Fibroblast of lung (primary cell): Measurements from ENCODE around the gene MAML2. TPM values are rescaled to one million over a fixed set of nuclear protein-coding genes. Genes with fewer than 3 reads are reported as not detected.

Experiments used
- DNase-seq, 2 donors: peaks; one replicate each; pipeline versions ENCODE4 v3.0.0 to v3.0.0-alpha.2; 2010; ENCODE audit warnings: low read depth in 2 of 2
- H2AFZ ChIP-seq: 2 replicates; pipeline ENCODE4 v1.5.1; 2012; ENCODE audit warnings: low read length, control low read depth, inconsistent platforms
- H3K27ac ChIP-seq: 2 replicates; pipeline ENCODE4 v1.5.1; 2011; ENCODE audit warnings: low read length, control low read depth; ENCODE audit not compliant: insufficient read depth
- H3K27me3 ChIP-seq: 2 replicates; pipeline ENCODE4 v1.5.1; 2011; ENCODE audit warnings: mild to moderate bottlenecking, low read length; ENCODE audit not compliant: control insufficient read depth, insufficient read depth
- H3K36me3 ChIP-seq: 2 replicates; pipeline ENCODE4 v1.5.1; 2011; ENCODE audit warnings: low read length; ENCODE audit not compliant: control insufficient read depth, insufficient read depth
- H3K4me1 ChIP-seq: 2 replicates; pipeline ENCODE4 v1.5.1; 2011; ENCODE audit warnings: low read length; ENCODE audit not compliant: control insufficient read depth, insufficient read depth; ENCODE audit errors: extremely low read depth
- H3K4me2 ChIP-seq: 2 replicates; pipeline ENCODE4 v1.5.1; 2011; ENCODE audit warnings: low read length, control low read depth; ENCODE audit not compliant: insufficient read depth; ENCODE audit errors: extremely low read depth
- H3K4me3 ChIP-seq, 4 experiments: fragments of 200-600 bp in 1 of 4; sonication (generic) in 1 of 4; replicated peaks in 1 of 4; 2 replicates each; pipeline ENCODE4 v1.5.1; 2011 to 2016; ENCODE audit warnings: low read length in 4 of 4, low read depth in 3 of 4, mild to moderate bottlenecking in 3 of 4, control low read depth in 2 of 4, inconsistent platforms in 1 of 4, mixed read lengths in 1 of 4; ENCODE audit not compliant: insufficient read depth in 1 of 4; ENCODE audit errors: control extremely low read depth in 1 of 4
- H3K79me2 ChIP-seq: 2 replicates; pipeline ENCODE4 v1.5.1; 2012; ENCODE audit warnings: mild to moderate bottlenecking, low read length, inconsistent platforms; ENCODE audit not compliant: control insufficient read depth, insufficient read depth
- H3K9ac ChIP-seq: 2 replicates; pipeline ENCODE4 v1.5.1; 2011; ENCODE audit warnings: mild to moderate bottlenecking, low read length, control low read depth; ENCODE audit not compliant: insufficient read depth
- H3K9me3 ChIP-seq: 2 replicates; pipeline ENCODE4 v1.5.1; 2012; ENCODE audit warnings: low read depth, low read length; ENCODE audit not compliant: control insufficient read depth, insufficient read depth
- H4K20me1 ChIP-seq: 2 replicates; pipeline ENCODE4 v1.5.1; 2011; ENCODE audit warnings: low read length; ENCODE audit not compliant: control insufficient read depth, insufficient read depth; ENCODE audit errors: extremely low read depth
- EZH2 ChIP-seq: IDR thresholded peaks from 2 replicates; pipeline ENCODE4 v1.5.1; 2012; ENCODE audit warnings: low read length, control low read depth, mild to moderate bottlenecking; ENCODE audit errors: missing control alignments
- polyA plus RNA-seq, 2 donors: library from polyadenylated mRNA; depleted of rRNA in 1 of 2; stranded (reverse) in 1 of 2; unstranded in 1 of 2; fragments of >200 nt; gene quantifications; 2 replicates each; pipeline ENCODE4 v1.2.1, GENCODE V29; 2011 to 2012; ENCODE audit warnings: missing spikeins in 1 of 2
- total RNA-seq: library from RNA; depleted of rRNA; stranded (reverse); fragments of >200 nt; gene quantifications from 2 replicates; pipeline ENCODE4 v1.2.1, GENCODE V29; 2014
- TF ChIP-seq, protein P1 (sequence below), 2 donors: IDR thresholded peaks in 1 of 2; conservative IDR thresholded peaks in 1 of 2; 1 replicate in 1 of 2; 2 replicates in 1 of 2; pipeline ENCODE4 v1.5.1; 2011 to 2012; ENCODE audit warnings: low read length in 2 of 2, control low read depth in 1 of 2, inconsistent platforms in 1 of 2, low read depth in 1 of 2, mild to moderate bottlenecking in 1 of 2

MAML2 gene
- total and polyA plus RNA-seq, 2 donors (not counting 1 experiment from before 2014, with no cell fraction given), result 13.0 to 19.0 TPM

GRCh38 chr11:96321091-96321490 lies 21.9 kb downstream of the MAML2 start:
- no peak overlapping the region for H3K27ac ChIP-seq
- TF ChIP-seq, protein P1, sequence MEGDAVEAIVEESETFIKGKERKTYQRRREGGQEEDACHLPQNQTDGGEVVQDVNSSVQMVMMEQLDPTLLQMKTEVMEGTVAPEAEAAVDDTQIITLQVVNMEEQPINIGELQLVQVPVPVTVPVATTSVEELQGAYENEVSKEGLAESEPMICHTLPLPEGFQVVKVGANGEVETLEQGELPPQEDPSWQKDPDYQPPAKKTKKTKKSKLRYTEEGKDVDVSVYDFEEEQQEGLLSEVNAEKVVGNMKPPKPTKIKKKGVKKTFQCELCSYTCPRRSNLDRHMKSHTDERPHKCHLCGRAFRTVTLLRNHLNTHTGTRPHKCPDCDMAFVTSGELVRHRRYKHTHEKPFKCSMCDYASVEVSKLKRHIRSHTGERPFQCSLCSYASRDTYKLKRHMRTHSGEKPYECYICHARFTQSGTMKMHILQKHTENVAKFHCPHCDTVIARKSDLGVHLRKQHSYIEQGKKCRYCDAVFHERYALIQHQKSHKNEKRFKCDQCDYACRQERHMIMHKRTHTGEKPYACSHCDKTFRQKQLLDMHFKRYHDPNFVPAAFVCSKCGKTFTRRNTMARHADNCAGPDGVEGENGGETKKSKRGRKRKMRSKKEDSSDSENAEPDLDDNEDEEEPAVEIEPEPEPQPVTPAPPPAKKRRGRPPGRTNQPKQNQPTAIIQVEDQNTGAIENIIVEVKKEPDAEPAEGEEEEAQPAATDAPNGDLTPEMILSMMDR (conservative IDR thresholded peaks at IDR 0.05 in 1 of 2, IDR thresholded peaks at IDR 0.05 in 1 of 2; ENCODE audit: low read depth in 1 of 2, low read length in 2 of 2), result no peak
- no peak for TF ChIP-seq EZH2
- DNase-seq, result no peak
- H3K4me1 ChIP-seq, result peaks cover 24% of the 10 kb centered on the region
- H3K9me3 ChIP-seq, result no peaks in the 10 kb centered on the region
- no peak overlapping the region for H3K4me3 ChIP-seq
- H4K20me1 ChIP-seq, result no peaks in the 10 kb centered on the region
- H2AFZ ChIP-seq, result no peak overlapping the region
- H3K79me2 ChIP-seq, result peaks cover 66% of the 10 kb centered on the region
- H3K4me2 ChIP-seq, result no peak overlapping the region
- H3K36me3 ChIP-seq, result no peaks in the 10 kb centered on the region
- no peaks in the 10 kb centered on the region for H3K27me3 ChIP-seq
- no peak overlapping the region for H3K9ac ChIP-seq

GRCh38 chr11:96319898-96320656 lies 22.9 kb downstream of the MAML2 start:
- Histone ChIP-seq H3K4me1 (peaks cover 23% of the 10 kb centered on the region), H3K27me3 (no peaks in the 10 kb centered on the region), H4K20me1 (no peaks in the 10 kb centered on the region), H3K36me3 (no peaks in the 10 kb centered on the region), H3K4me3 (no peak overlapping the region), H3K9ac (no peak overlapping the region), H3K79me2 (peaks cover 67% of the 10 kb centered on the region), H3K9me3 (no peaks in the 10 kb centered on the region), H3K27ac (no peak overlapping the region), H3K4me2 (no peak overlapping the region), H2AFZ (no peak overlapping the region)
- TF ChIP-seq, protein P1 (conservative IDR thresholded peaks at IDR 0.05 in 1 of 2, IDR thresholded peaks at IDR 0.05 in 1 of 2; ENCODE audit: low read depth in 1 of 2, low read length in 2 of 2), result no peak
- TF ChIP-seq EZH2, result no peak
- no peak for DNase-seq

DNA sequence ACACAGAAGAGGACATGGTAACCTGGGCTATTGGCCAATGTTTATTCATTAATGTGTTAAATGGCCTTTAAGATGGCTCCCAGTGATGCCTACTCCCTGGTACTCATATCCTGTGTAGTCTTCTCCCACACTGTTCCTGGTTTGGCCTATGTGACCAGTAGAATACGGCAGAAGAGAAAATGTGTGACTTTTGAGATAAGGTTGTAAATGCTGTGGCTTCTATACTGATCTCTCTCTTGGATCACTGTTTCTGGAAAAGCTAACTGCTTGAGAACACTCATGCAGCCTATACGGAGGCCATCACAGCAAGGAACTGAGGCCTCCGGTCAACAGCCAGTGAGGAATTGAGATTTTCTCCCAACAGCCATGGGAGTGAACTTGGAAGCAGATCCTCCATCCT lies 24.1 kb downstream of the MAML2 start:
- H3K9ac ChIP-seq, result no peak overlapping the region
- H3K9me3 ChIP-seq, result no peaks in the 10 kb centered on the region
- no peak for DNase-seq
- no peak overlapping the region for H3K4me3 ChIP-seq
- H4K20me1 ChIP-seq, result no peaks in the 10 kb centered on the region
- H3K4me2 ChIP-seq, result no peak overlapping the region
- no peaks in the 10 kb centered on the region for H3K36me3 ChIP-seq
- H2AFZ ChIP-seq, result no peak overlapping the region
- H3K27ac ChIP-seq, result no peak overlapping the region
- peaks cover 71% of the 10 kb centered on the region for H3K79me2 ChIP-seq
- H3K27me3 ChIP-seq, result no peaks in the 10 kb centered on the region
- peaks cover 27% of the 10 kb centered on the region for H3K4me1 ChIP-seq
- TF ChIP-seq, protein P1 (conservative IDR thresholded peaks at IDR 0.05 in 1 of 2, IDR thresholded peaks at IDR 0.05 in 1 of 2; ENCODE audit: low read depth in 1 of 2, low read length in 2 of 2), result no peak
- no peak for TF ChIP-seq EZH2
